SK-MEL-5 (cell line): ENCODE data around the gene CLIC6. TPM values are rescaled to one million over a fixed set of nuclear protein-coding genes. Genes with fewer than 3 reads are reported as not detected.

Experiments used
- DNase-seq: peaks from one replicate; pipeline ENCODE4 v3.0.0-alpha.2; 2016; ENCODE audit warnings: low read depth, low spot score
- in situ Hi-C: cut with HindIII; loops from 2 replicates; pipeline ENCODE4 v1.10.0; 2016; ENCODE audit warnings: low sequenced_read_pairs, high pct_unique_total_duplicates, low pct_unique_long_range_greater_than_20kb
- total RNA-seq: library from RNA; depleted of rRNA; stranded (reverse); fragments of >200 nt; shearing (Covaris generic); gene quantifications from 2 replicates; pipeline ENCODE4 v1.2.3, GENCODE V29; 2014

The CLIC6 gene
- total RNA-seq, 1 experiment from 2014 or later, result not detected

- DNase-seq, result no peak
Observed at GRCh38 chr21:34736116-34736874, 67.5 kb downstream of the CLIC6 start.

GRCh38 chr21:34737115-34737514 is 68.3 kb downstream of the CLIC6 start:
- in situ Hi-C loops, result no loop called here
- no peak for DNase-seq

More at GRCh38 chr21:34736116-34736874, 67.5 kb downstream of the CLIC6 start:
- in situ Hi-C loops, result no loop called here

DNA sequence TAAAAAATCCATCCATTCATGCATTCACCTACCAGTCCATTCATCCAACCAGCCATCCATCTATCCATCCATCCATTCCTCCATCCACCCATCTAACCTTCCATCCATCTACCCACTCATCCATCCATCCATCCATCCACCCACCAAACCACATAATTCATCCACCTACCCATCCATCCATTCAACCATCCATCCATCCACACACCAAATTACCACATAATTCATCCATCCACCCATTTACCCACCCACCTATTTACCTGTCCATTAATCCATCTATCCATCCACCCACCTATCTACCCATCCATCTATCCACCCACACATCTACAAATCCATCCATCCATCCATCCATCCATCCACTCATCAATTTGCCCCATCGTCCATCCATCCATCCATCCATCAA is 71.4 kb downstream of the CLIC6 start:
- no peak for DNase-seq
- in situ Hi-C loops, result no loop called here

GRCh38 chr21:34743285-34743684 is 74.5 kb downstream of the CLIC6 start:
- in situ Hi-C loops, result no loop called here

DNA sequence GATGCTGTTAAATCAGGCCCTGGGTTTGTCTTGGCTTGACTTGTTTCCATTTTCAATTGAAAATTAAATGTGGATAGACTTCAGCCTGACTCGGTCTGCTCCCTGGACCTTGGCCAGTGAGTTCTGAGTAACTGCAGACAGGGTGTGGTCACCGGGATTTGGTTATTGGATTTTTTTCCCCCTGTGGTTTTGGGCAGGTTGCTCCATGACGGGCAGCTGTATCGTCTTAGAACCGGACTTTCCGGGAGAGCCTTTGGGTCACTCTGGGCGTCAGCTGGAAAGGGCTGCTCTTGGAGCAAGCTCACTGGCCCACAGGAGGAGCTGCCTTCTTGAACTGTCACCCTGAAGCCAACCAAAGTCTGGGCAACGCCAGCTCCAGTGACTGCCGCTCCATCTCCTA is 75.0 kb downstream of the CLIC6 start:
- in situ Hi-C loops, result no loop called here
- no peak for DNase-seq

More at GRCh38 chr21:34743285-34743684, 74.5 kb downstream of the CLIC6 start:
- DNase-seq, result no peak

GRCh38 chr21:34744801-34745200 is 76.0 kb downstream of the CLIC6 start:
- no peak for DNase-seq
- in situ Hi-C loops, result no loop called here

DNA sequence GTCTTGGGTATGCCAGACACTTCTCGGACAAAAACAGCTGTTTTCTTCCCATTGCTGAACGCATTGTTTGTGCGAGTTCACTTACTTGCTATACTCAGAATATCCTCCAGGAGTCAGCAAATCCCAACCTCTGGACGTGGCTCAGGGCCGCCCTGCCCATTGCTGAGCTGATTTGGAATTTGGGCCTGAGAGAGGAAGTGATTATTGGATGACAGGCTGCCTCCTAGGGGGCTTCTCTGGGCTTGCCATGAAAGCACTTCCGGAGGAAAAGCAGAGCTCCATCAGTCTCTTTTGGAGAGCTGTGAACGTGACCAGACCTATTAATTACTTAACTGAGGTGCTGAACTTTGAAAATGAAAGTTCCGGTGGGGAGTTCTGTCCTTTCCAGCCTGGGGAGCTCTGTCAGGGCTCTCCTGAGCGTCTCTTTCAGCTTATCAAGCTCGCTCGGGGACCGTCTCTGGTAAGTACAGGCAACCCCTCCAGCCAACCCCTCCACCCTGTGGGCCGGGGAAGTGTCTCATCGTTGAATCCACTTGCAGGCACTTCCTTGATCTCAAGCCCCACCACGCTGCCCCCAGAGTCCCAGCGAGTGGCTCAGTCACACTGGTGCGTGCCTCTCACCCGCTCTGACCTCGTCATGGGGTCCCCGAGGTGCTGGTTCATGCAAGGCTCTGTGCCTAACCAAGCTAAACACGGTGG is 76.9 kb downstream of the CLIC6 start:
- in situ Hi-C loops, result no loop called here
- DNase-seq, result peak; percentile 89

DNA sequence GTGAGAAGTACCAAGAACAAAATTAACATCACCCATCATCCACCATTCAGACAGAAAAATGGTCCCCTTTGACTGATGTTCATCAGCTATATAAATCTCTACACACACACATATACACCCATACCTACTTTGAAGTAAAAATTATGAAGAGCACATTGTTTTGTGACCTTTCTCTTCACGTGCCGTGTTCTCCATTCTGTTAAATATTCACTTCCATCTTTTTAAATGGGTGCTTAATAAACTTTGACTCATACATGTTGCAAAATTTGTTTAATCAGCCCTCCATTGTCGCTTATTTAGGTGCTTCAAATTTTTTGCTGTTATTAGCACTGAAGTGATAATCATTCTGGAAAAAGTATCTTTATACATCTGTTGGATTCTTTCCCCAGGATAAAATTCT is 80.1 kb downstream of the CLIC6 start:
- no peak for DNase-seq
- in situ Hi-C loops, result no loop called here

DNA sequence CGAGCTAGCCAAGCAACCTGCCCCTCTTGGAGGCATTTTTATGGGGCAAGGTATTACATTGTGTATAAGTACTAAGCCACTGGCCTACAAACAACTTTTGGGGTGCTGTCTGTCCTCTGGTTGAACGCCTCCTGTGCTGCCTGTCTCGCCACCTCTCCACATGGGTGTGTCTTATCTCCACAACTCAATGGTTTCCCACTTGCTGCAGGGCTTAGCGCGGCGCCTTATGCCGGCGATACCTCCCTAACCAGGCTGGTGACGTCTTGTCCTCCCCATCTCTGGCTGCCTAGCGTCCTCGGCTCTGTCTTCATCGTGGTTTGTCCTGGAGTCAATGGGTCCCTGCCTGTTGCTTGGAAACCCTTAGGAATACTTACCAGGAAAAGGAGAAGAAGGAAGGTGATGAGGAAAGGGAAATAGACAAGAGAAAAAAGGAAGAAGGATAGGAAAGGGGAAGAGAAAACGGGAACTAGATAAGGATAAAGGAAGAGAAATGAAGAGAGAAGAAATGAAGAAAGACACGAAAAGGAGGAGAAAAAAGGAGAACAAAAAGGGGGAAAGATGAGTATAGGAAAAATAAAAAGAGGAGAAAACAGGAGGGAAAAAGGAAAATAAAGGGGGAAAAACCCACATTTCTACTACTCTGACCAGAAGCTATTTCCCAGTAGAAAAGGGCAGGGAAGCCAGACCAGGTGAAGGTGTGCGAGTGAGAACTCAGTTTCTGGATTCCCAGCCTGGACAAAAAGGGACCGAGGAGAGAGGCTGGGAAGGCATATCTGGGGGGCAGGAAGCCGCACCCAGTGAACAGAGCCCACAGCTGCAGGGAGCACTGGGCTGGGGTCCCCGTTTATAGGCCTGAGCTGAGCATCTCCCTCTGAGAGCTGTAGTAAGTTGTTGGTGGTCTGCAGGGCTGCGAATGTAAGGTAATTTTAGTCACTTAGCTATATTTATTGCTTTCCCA is 86.2 kb downstream of the CLIC6 start:
- in situ Hi-C loops, result no loop called here
- DNase-seq, result no peak

- in situ Hi-C loops, result no loop called here
- no peak for DNase-seq
Observed at GRCh38 chr21:34761758-34762330, 93.0 kb downstream of the CLIC6 start.

GRCh38 chr21:34762786-34763185 is 94.0 kb downstream of the CLIC6 start:
- DNase-seq, result peak; percentile 11
- in situ Hi-C loops, result no loop called here

- no peak for DNase-seq
- in situ Hi-C loops, result no loop called here
Observed at GRCh38 chr21:34764715-34765284, 96.0 kb downstream of the CLIC6 start.

DNA sequence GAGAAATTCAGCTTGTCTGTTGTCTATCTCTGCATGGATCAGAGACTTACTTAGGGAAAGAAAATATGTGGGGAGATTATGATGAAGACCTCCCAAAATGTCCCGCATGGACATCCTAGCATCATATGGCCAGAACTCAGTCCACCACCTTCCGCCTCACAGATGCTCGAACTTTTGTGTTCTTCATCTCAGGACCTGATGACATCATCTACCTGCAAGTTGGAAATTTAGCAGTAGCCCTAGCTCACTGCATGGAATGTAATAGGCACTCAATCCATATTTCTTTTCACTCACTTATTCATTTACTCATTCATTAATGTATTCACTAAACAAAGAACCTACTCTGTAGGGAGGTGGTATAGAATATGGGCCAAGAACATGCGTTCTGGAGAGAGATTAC is 96.8 kb downstream of the CLIC6 start:
- in situ Hi-C loops, result no loop called here
- DNase-seq, result no peak

DNA sequence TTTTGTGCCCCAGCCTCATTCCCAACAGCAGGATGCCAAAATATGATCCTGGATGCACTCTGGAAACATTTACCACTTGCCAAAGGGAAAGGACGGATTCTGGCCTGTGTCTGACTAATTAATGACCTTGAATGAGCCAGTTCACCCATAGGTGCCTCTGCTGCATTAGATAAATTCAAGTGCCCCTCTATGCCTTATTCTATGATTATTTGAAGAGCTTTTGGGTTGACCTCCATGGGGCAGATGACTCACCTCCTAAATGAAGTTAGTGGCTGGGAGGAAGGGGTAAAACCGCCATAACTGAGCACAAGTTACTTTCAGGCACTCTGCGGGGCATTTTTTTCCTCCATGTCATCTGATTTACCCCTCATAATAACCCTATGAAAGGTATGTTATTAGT is 98.1 kb downstream of the CLIC6 start:
- in situ Hi-C loops, result no loop called here
- no peak for DNase-seq
